K562 (cell line): ENCODE data around the gene SLC37A4. TPM values are rescaled to one million over a fixed set of nuclear protein-coding genes. Genes with fewer than 3 reads are reported as not detected.
A peak's percentile ranks its signal among the peaks of the same experiment; 100 is the strongest.

Source experiments
- CEBPG ChIP-seq, 3 experiments: fragments of 200-800 bp in 1 of 3; sonication (Bioruptor generic) in 1 of 3; sonication (generic) in 1 of 3; formaldehyde crosslinking in 1 of 3; IDR thresholded peaks in 2 of 3; conservative IDR thresholded peaks in 1 of 3; 2 replicates each; pipeline versions ENCODE4 v1.6.1 to v1.8.0; 2016 to 2022; ENCODE audit warnings: missing compliant biosample characterization in 2 of 3, missing genetic modification characterization in 2 of 3, mild to moderate bottlenecking in 1 of 3, missing genetic modification reagents in 1 of 3
- CTBP1 ChIP-seq: fragments of 450-650 bp; IDR thresholded peaks from 2 replicates; pipeline ENCODE4 v1.6.1; 2016; ENCODE audit warnings: borderline replicate concordance
- MYBL2 ChIP-seq, 2 experiments: fragments of 450-650 bp in 1 of 2; sonication (generic) in 1 of 2; formaldehyde crosslinking in 1 of 2; IDR thresholded peaks; 2 replicates each; pipeline versions ENCODE4 v1.6.1 to v1.8.1; 2017 to 2022; ENCODE audit warnings: borderline replicate concordance in 1 of 2, inconsistent platforms in 1 of 2, low read depth in 1 of 2, mild to moderate bottlenecking in 1 of 2, missing genetic modification reagents in 1 of 2, moderate library complexity in 1 of 2
- TCF3 ChIP-seq: sonication (generic); formaldehyde crosslinking; IDR thresholded peaks from 2 replicates; pipeline ENCODE4 v1.4.0; 2020; ENCODE audit warnings: mild to moderate bottlenecking, missing genetic modification reagents
- ZEB2 ChIP-seq: fragments of 450-650 bp; IDR thresholded peaks from 2 replicates; pipeline ENCODE4 v1.6.1; 2016
- ZNF23 ChIP-seq: fragments of 250-450 bp; sonication (Bioruptor Pico); IDR thresholded peaks from 2 replicates; pipeline ENCODE4 v1.4.0; 2020; ENCODE audit warnings: mild to moderate bottlenecking
- ZNF384 ChIP-seq: IDR thresholded peaks from 2 replicates; pipeline ENCODE4 v1.6.1; 2012; ENCODE audit warnings: low read depth, low read length, improper control_type of control experiment
- polyA plus RNA-seq, 8 experiments: library from polyadenylated mRNA; depleted of rRNA in 4 of 8; stranded (reverse) in 5 of 8; unstranded in 3 of 8; fragments of >200 nt; fragmentation: Nextera tagmentation in 2 of 8; fragmentation: Illumina TruSeq in 1 of 8; extraction: Ambion mirVana in 2 of 8; extraction: Trizol in 1 of 8; gene quantifications; 2 replicates each; pipeline versions ENCODE4 v1.2.1 to v1.2.3, GENCODE V29; 2011 to 2014; ENCODE audit warnings: inconsistent platforms in 1 of 8, missing spikeins in 1 of 8
- total RNA-seq, 7 experiments: library from RNA; depleted of rRNA in 6 of 7; stranded (reverse); fragments of >200 nt in 6 of 7; fragmentation: Illumina TruSeq in 2 of 7; extraction: Trizol in 2 of 7; gene quantifications; 2 replicates each; pipeline versions ENCODE4 v1.2.1 to v1.2.3, GENCODE V29; 2011 to 2021; ENCODE audit warnings: low replicate concordance in 1 of 7
- TF ChIP-seq, protein P1 (sequence below): IDR thresholded peaks from 3 replicates; pipeline ENCODE4 v1.6.1; 2011; ENCODE audit warnings: borderline replicate concordance, mild to moderate bottlenecking, moderate library complexity; ENCODE audit not compliant: insufficient read length; ENCODE audit errors: extremely low read depth
- TF ChIP-seq, protein P2 (sequence below), 2 experiments: fragments of 450-650 bp; IDR thresholded peaks; 2 replicates each; pipeline ENCODE4 v1.6.1; 2016; ENCODE audit warnings: mild to moderate bottlenecking in 2 of 2, borderline replicate concordance in 1 of 2, low read depth in 1 of 2, moderate library complexity in 1 of 2
- TF ChIP-seq, protein P3 (sequence below), 2 experiments: fragments of 450-650 bp in 1 of 2; sonication (generic) in 1 of 2; formaldehyde crosslinking in 1 of 2; IDR thresholded peaks in 1 of 2; conservative IDR thresholded peaks in 1 of 2; 2 replicates each; pipeline versions ENCODE4 v1.6.1 to v1.8.1; 2016 to 2023; ENCODE audit warnings: mild to moderate bottlenecking in 2 of 2, moderate library complexity in 2 of 2, inconsistent platforms in 1 of 2, missing genetic modification reagents in 1 of 2
- TF ChIP-seq, protein P4 (sequence below), 2 experiments: fragments of 450-650 bp; IDR thresholded peaks; 2 replicates each; pipeline ENCODE4 v1.6.1; 2016

The SLC37A4 gene
- total and polyA plus RNA-seq, 9 of the 15 experiments (the other 6 are each of a cell fraction or from before 2014, with no cell fraction given) = 24.7 to 73.9 (median 40.7) TPM

DNA sequence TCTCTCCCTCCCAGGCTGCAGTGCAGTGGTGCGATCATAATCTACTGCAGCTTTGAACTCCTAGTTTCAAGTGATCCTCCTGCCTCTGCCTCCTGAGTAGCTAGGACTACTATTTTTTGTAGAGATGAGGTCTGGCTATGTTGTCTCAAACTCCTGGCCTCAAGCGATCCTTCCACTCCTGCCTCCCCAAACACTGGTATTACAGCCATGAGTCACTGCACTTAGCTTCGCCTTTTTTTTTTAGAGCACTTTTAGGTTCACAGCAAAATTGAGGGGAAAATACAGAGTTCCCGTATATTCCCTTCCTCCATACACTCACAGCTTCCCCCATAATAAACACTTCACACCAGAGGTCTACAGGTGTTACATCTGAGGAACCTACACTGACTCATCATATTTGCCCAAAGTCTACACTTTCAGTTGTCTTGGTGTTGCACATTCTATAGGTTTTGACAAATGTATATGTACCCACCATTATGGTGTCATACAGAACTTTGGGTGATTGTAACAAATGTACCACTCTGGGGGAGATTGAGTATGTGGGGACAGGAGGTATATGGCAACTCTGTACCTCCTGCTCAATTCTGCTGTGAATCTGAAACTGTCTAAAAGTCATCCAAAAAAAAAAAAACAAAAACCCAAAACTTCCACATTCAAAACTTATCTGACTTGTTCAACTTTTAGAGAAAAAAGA, 11.3 kb upstream of the SLC37A4 start (continued):
- TF ChIP-seq, protein P1, sequence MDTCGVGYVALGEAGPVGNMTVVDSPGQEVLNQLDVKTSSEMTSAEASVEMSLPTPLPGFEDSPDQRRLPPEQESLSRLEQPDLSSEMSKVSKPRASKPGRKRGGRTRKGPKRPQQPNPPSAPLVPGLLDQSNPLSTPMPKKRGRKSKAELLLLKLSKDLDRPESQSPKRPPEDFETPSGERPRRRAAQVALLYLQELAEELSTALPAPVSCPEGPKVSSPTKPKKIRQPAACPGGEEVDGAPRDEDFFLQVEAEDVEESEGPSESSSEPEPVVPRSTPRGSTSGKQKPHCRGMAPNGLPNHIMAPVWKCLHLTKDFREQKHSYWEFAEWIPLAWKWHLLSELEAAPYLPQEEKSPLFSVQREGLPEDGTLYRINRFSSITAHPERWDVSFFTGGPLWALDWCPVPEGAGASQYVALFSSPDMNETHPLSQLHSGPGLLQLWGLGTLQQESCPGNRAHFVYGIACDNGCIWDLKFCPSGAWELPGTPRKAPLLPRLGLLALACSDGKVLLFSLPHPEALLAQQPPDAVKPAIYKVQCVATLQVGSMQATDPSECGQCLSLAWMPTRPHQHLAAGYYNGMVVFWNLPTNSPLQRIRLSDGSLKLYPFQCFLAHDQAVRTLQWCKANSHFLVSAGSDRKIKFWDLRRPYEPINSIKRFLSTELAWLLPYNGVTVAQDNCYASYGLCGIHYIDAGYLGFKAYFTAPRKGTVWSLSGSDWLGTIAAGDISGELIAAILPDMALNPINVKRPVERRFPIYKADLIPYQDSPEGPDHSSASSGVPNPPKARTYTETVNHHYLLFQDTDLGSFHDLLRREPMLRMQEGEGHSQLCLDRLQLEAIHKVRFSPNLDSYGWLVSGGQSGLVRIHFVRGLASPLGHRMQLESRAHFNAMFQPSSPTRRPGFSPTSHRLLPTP = no peak
- TF ChIP-seq, protein P2, sequence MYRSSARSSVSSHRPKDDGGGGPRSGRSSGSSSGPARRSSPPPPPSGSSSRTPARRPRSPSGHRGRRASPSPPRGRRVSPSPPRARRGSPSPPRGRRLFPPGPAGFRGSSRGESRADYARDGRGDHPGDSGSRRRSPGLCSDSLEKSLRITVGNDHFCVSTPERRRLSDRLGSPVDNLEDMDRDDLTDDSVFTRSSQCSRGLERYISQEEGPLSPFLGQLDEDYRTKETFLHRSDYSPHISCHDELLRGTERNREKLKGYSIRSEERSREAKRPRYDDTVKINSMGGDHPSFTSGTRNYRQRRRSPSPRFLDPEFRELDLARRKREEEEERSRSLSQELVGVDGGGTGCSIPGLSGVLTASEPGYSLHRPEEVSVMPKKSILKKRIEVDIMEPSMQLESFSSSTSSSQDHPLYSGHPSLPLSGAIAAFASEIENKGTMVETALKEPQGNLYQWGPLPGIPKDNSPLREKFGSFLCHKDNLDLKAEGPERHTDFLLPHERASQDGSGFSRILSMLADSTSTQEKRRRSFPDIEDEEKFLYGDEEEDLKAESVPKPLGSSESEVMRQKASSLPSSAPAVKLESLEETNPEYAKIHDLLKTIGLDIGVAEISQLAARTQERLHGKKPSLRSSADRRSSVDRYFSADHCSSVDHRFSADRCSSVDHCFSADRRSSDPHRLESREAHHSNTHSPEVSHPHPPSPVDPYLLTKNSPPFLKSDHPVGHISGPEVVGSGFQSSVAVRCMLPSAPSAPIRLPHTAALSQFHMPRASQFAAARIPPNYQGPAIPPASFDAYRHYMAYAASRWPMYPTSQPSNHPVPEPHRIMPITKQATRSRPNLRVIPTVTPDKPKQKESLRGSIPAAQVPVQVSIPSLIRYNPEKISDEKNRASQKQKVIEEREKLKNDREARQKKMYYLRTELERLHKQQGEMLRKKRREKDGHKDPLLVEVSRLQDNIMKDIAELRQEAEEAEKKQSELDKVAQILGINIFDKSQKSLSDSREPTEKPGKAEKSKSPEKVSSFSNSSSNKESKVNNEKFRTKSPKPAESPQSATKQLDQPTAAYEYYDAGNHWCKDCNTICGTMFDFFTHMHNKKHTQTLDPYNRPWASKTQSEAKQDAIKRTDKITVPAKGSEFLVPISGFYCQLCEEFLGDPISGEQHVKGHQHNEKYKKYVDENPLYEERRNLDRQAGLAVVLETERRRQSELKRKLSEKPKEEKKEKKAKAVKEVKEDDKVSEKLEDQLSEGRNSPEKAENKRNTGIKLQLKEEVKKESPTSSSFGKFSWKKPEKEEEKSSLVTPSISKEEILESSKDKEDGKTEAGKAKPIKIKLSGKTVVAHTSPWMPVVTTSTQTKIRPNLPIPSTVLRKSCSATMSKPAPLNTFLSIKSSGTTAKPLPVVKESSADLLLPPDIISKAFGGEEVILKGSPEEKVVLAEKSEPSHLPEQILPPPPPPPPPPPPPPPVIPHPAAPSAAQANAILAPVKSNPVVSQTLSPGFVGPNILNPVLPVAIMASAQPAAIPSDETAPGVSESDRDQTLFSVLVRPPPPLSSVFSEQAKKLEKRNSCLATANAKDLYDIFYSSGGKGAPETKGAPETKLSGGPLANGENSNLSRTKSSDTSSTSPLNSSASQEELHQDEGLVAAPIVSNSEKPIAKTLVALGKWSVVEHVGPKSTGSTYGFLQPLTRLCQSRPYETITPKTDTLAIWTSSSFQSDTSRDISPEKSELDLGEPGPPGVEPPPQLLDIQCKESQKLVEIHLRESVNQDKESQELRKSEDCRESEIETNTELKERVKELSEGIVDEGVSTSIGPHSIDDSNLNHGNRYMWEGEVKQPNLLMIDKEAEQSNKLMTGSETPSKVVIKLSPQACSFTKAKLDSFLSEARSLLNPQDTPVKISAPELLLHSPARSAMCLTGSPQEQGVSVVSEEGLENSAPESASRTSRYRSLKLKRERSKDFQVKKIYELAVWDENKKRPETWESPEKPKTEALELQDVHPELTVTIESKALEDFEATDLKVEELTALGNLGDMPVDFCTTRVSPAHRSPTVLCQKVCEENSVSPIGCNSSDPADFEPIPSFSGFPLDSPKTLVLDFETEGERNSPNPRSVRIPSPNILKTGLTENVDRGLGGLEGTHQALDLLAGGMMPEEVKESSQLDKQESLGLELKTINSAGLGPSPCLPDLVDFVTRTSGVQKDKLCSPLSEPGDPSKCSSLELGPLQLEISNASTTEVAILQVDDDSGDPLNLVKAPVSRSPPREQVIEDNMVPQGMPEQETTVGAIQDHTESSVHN (IDR thresholded peaks at IDR 0.05; ENCODE audit: borderline replicate concordance in 1 of 2, low read depth in 1 of 2) = no peak
- TF ChIP-seq MYBL2 (IDR thresholded peaks at IDR 0.05; ENCODE audit: low read depth) (no peak), MYBL2 (CRISPR knock-in tag; IDR thresholded peaks at IDR 0.05; ENCODE audit: borderline replicate concordance) (no peak), CTBP1 (no peak), ZNF384 (0 out of 2 replicates have a peak, but pooled peaks have one; percentile 15), CEBPG (CRISPR knock-in tag; IDR thresholded peaks at IDR 0.05) (no peak), CEBPG (tag; conservative IDR thresholded peaks at IDR 0.05 in 1 of 2, IDR thresholded peaks at IDR 0.05 in 1 of 2) (no peak), ZNF23 (no peak), TCF3 (CRISPR knock-in tag) (no peak), ZEB2 (0 out of 2 replicates have a peak, but pooled peaks have one; percentile 18)
- TF ChIP-seq, protein P3, sequence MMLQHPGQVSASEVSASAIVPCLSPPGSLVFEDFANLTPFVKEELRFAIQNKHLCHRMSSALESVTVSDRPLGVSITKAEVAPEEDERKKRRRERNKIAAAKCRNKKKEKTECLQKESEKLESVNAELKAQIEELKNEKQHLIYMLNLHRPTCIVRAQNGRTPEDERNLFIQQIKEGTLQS (IDR thresholded peaks at IDR 0.05) = peak; percentile 30; the same call in 1 of the 2 replicates
- TF ChIP-seq, protein P3 (CRISPR knock-in tag; conservative IDR thresholded peaks at IDR 0.05) = no peak
- TF ChIP-seq, protein P4, sequence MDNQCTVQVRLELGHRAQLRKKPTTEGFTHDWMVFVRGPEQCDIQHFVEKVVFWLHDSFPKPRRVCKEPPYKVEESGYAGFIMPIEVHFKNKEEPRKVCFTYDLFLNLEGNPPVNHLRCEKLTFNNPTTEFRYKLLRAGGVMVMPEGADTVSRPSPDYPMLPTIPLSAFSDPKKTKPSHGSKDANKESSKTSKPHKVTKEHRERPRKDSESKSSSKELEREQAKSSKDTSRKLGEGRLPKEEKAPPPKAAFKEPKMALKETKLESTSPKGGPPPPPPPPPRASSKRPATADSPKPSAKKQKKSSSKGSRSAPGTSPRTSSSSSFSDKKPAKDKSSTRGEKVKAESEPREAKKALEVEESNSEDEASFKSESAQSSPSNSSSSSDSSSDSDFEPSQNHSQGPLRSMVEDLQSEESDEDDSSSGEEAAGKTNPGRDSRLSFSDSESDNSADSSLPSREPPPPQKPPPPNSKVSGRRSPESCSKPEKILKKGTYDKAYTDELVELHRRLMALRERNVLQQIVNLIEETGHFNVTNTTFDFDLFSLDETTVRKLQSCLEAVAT (IDR thresholded peaks at IDR 0.05) = no peak
